HG03025 (cell line): Measurements from ENCODE around the gene CDH13.
"Not testable (repeated sequence)": the region's sequence is repeated elsewhere in the genome, so short reads cannot be mapped to it uniquely, and the experiment has no call there.

ENCODE experiments used
- ATAC-seq: cut with Tn5 transposase; IDR thresholded peaks from one replicate; pipeline ENCODE4 v1.9.1; 2021; ENCODE audit warnings: mild to moderate bottlenecking, moderate library complexity; ENCODE audit not compliant: unreplicated experiment, low FRiP score

CDH13 gene

DNA sequence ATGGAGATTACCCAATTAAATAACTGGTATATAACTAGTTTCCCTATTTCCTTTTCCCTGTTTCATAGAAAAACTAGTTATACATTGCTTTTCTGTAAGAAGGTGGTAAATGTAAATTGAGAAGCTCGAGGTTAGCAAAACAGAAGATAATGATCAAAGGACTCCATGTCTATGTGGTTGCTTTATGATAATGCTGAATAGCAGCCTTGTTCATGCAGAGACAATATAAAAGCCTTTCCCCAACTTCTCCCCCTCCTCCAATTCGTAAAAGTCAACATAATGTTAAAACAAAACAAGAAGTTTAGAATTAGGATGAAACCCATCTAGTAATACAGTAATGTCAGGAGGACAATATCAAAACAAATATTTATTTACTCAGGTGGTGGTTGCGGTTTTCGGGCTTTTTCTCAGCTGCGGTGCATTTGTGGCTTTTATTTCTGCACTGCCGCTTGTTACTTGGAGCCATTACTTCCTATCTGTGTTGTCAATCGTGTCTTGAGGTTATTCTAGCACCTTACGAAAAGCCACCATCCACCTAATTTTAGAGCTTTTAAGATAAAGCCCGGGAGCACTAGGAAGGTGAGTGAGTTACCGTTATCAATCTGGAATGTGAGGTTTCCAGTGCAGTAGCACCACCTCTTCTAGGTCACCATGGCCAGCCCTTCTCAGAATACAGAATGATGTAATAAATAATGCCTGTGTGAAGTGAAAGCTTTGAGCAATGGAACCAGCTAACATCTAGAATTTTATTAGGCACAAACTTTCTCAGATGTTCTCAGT, 297.5 kb downstream of the CDH13 start:
- no peak for ATAC-seq

DNA sequence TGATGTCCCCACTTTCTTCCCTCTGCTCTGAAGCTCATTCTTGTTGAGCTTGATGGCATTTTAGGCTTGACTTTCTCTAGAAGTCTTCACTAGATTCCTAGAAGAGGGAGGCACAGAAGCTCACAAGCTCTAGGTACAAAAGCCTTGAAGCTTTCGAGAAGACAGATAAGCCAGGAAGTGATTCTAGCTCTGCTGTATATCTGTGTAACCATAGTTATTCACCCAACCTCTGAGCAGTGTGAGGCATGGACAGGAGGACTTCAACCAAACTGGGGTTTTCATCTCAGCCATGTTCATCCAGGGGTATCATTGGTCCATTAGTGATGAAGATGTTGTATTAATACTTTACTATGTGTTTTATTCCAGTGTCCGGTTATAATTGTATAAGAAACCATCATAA, 299.7 kb downstream of the CDH13 start:
- ATAC-seq: no peak

DNA sequence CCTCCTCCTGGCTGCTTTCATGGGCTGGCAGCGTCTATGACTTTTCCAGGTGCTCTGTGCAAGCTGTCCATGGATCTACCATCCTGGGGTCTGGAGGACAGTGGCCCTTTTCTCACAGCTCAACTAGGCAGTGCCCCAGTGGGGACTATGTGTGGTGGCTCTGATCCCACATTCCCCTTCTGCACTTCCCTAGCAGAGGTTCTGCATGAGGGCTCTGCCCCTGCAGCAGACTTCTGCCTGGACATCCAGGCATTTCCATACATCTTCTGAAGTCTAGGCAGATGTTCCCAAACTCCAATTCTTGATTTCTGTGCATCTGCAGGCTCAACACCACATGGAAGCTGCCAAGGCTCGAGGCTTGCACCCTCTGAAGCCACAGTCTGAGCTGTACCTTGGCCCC, 307.2 kb downstream of the CDH13 start:
- ATAC-seq: not testable (repeated sequence)

DNA sequence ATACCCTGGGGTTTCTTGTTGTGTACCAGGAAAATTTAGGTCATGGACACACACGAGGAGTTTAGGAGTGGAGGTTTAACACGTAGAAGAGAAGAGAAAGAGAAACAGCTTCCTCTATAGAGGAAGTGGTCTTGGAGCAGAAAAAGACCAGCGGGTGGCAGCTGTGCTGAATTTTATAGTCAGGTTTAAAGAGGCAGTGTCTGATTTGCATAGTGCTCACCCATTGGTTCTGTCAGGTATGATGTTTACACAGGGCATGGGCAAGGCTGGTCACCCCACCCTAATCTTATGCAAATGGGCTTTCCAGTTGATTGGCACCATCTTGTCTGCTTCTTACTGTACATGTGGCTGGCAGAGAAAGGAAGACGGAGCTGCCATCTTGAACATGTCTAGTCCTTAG, 309.0 kb downstream of the CDH13 start:
- ATAC-seq: no peak

DNA sequence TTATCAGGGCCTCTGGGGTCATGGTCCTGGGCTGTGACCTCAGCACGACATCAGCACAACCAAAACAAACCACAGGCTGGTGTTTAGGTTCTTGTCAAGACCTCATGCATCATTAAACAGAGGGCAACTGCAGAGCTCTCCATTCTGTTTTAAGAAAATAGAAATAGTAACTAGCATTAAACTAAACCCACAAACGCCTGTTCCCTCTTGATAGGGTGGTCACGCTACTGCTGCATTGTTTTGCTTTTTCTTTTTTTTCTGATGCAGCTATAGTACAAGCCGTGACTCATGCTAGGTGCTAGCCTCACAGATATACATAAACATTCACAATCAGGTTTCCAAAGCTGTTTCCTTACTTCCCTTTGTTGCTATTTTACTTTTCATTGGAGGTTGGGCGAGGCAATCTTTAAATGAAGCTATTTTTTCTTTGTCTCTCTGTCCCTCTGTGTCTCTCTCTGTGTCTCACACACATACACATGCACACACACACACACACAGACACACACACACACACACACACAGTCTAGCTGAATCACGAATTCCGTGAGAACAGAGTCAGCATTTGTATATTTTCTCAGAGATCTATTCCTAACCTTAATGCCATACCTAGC, 310.3 kb downstream of the CDH13 start:
- ATAC-seq: no peak

DNA sequence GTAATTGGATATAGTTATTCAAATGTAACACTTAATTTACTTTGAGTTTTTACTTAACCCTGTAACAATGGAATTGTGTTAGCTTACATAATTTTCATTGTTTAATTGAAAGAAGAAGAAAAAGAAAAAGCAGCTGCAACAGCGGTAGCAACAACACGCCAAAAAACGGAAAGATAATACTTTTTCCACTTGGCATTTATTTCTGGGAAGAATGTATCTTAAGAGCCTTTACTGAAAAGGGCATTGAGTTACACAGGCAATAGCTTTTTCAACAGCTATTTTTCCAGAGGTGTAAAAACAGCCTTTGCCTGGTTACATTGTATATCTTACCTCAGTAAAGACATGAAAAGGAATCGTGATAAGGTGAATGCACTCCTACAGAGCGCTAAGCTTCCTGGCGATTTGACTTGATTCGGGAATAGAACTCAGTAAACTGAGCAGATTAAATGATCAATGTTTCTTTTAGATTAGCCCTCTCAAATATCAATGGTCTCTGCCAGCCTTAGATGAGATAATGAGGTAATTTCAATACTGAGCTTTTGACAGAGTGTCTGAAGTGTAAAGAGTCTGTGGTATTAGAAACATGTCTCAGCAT, 311.3 kb downstream of the CDH13 start:
- ATAC-seq: no peak

DNA sequence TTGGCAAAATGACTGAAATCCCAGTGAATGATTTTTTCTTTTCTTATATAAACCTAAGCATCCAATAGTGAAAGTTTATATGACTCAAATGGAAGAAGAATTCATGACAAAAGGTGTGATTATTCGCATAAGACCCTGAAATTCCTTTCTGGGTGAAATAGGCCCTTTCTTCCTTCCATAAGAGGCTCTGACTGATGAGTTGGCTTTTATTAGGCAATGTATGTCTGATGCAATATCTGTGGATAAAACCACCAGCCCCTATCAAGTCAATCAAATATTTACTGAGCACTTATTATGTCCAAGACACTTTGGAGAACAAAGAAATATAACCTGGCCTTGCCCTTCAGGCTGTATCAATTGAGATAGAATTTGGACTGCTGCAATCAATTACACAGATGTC, 316.6 kb downstream of the CDH13 start:
- ATAC-seq: no peak

DNA sequence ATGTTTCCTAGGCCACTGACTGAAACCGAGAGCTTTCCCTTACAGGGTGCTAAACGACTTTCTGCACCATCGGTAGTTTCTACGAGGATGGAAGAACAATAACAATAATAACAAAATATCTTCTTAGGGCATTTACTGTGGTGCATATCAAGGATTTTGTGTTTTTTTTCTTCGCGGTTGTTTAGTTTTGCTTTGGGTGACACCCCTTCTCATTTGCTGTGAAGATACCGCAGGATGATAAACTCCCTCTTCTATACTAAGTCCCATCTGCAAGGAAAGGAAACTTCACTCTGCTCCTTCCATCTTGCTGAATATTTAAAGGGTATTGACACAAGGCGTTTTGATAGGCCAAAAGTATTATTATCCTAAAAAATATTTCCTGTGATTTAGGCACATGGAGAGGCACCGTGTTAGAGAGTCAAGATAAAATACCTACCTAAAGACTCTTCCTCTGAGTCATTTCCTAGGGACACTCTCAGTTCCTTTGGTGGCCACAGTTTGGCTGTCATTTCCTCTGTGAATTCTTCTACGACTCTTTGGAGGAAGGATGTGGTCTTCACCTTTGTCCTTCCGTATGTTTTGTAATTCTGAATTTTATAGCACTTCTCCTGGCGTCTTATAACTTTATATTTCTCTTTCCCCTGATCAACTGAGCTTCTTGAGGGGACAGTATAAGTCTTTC, 318.8 kb downstream of the CDH13 start:
- ATAC-seq: no peak

DNA sequence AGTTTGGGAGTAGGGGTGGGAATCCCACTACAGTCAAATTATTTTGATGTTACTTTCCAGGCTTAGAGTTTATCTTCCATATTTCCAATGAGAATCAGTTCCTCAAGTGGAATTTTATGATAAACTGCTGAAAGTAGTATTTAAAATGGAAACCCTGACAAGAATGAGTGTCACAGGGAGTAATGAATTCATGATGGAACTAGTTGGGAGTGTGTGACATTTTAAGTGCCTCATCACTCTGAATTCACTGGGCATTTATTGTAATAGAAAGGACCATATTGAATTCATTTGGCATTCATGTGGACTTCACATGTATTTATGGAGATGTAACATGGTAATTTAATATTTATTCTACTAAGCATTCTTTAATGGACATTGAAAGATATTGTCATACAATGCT, 320.9 kb downstream of the CDH13 start:
- no peak for ATAC-seq

DNA sequence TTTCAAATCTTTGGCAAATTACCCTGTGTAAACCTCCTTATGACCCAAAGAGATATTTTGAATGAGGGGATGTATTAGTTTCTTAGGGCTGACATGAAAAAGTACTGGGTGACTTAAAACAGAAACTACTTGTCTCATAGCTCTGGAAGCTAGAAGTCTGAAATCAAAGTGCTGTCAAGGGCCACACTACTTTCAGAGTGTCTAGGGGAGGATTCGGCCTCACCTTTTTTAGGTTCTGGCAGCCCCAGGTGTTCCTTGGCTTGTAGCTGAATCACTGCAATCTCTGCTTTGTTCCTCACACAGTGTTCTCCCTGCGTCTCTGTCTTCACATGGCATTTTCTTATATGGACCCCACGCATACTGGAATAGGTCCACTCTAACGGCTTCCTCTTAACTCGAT, 322.2 kb downstream of the CDH13 start:
- ATAC-seq: no peak

DNA sequence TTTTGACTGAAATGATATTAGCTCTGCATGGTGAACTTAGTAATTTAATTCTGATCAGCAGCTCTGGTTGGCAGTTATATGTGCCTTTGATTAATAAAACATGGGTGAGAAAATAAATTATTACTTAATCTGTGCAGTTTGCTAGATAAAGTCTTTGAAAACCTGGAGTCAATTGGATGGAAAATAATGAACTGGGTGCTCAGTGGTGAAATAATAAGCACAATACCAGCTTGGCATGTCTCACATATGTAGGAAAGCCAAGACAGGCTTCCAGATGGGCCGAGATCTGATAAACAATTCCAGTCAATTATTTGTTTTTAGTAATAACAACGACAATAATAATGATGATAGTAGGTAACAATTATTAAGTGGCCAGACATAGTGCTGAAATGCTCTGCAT, 326.7 kb downstream of the CDH13 start:
- ATAC-seq: no peak

DNA sequence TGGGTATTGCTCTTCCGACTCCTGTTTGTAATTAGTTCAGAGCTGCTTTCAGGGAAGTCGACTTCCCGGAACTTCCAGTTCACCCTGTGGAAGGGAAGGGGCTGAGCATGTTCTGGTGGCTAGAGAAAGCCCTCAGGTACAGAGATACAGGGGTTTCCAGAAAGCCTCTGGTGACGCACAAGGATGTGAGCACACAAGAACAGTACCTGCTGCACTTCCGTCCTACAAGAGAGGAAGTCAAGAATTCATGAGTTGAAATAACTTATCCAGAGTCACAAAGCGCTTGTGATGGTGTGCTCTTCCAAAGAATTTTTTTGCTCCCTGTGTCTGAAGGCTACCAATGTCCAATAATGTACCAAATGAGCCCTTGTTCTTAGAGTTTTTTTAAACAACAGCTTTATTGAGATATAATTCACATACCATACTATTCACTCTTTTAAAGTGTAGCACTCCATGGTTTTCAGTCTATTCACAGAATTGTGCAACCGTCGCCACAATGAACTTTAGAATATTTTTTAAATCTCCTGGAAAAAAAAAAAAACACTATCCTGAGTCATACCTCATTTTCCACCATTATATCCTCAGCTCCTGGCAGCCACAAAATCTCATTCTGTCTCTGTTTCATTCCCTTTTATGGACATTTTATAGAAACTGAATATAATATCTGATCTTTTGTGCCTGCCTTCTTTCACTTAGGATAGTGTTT, 327.6 kb downstream of the CDH13 start:
- no peak for ATAC-seq

DNA sequence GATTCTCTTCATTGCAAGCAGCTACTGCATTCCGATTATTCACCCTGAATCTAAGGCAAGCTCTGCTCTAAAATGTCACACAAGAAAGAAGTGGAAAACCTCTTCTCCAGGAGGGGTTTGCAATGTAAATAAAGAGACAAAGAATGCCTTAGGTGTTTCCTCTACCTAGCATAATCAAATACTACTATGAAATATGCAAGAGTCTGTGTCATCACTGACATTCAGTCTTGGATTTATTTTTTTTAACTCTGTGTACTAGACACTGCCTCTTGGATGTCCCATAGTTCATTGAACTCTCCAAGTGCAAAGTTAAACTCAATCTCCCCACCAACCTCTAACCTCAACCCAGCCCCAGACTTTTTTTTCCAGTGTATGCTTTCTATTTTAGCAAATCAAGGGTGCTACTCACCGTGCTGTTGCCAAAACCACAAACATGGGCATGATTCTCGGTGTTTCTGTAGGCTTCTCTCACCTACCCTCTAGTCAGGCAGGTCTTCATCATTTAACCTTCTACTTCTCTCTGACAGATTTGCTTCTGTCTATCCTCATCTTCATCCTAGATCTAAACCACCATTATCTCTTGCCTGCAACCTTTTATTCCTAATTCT, 329.1 kb downstream of the CDH13 start:
- ATAC-seq: no peak

DNA sequence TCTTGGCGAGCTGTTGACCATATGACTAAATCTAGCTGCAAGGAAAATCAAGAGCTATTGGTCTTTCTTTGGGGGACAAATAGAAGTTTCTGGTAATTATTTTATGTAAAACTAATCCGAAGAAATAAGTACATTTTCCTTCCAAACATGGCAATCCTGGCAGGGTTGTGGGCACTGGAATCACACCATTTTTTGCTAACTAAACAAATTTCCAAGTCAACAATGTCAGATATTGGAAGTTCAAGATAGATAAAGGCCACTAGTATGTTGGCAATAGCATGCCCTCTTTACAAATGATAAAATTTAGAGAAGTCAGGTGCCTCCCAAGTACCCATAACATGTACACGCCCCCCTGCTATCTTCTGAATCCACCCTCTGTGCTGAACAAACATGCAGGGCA, 330.4 kb downstream of the CDH13 start:
- ATAC-seq: no peak

DNA sequence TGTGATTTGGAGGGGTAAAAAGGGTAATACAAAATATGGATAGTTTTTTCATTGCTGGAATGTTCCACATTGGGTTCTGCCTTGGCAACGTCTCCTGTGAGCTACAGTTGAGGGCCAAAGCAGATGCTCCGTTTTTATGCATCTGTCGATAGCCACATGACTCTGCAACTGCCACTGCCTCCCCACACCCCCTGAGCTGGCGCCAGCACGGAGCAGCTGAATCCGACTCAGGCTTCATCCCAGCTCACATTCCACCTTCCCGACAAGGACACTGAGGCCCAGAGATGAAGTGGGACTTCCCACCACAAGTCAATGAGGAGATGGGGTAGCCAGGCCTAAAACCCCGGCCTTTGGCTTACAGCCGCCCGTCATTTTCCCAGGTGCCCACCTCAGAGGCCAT, 334.1 kb downstream of the CDH13 start:
- no peak for ATAC-seq

DNA sequence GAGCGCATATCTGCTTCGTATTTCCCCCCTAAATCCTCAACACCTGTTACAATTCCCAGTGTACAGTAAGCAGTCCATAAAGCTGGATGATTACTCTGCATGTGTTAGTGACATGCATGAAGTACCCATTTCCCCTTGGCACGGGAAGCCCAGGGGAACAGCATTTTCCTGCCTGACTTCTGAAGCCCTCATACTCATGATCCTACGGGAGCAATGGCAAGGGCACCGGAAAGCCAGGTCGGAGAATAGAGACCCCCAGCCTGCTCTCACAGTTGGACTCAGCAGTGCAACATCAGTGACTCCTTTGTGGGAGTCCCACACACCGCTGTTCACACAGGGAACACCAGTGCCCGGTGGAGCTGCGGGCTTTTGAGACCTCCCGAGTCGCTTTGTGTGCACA, 336.9 kb downstream of the CDH13 start:
- no peak for ATAC-seq

DNA sequence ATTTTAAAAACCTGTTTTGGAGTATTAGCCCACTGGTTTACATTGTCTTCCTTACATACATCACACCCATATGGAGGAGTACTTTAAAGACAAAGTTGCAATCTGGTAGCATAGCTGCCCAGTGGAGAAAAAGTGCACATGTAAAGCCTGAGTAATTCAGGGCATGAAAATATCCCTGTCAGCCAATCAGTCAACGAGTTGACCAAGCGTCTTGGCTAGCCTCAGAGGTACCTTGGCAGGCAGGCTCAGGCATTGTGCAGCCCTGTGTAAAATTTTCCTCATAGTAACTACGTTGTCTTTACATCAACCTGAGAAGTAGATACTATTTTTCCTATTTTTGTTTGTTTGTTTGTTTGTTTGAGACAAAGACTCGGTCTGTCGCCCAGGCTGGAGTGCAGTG, 339.0 kb downstream of the CDH13 start:
- no peak for ATAC-seq

DNA sequence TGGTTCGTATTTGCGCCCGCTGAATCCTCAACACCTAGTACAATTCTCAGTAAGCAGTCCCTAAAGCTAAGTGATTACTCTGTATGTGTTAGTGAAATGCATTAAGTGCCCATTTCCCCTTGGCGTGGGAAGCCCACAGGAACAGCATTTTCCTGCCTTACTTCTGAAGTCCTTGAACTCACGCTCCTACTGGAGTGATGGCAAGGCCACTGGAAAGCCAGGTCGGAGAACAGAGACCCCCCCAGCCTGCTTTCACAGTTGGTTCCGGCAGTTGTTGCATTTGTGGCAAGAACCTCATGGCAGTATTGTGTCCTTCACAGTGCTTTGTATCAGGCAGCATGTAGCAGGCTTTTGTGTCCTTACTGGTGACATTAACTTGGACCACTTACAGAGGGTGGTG, 340.7 kb downstream of the CDH13 start:
- no peak for ATAC-seq

DNA sequence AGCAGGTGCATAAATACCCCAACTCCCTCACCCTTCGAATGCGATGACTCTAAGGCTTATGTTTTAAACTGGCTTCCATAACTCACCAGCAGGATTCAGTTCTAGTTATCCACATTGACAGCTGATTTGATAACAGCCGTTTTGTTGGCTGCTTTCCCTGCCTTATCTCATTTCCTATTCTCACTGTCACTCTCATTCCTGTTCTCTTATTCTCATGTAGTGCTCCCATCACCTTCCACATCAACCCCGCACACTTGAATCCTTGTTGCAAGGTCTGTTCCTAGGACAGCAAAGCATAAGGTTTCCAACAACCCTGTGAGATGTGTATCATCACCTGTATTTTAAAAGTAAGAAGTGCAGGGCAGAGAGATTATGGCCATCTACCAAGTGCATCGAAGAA, 344.4 kb downstream of the CDH13 start:
- no peak for ATAC-seq

DNA sequence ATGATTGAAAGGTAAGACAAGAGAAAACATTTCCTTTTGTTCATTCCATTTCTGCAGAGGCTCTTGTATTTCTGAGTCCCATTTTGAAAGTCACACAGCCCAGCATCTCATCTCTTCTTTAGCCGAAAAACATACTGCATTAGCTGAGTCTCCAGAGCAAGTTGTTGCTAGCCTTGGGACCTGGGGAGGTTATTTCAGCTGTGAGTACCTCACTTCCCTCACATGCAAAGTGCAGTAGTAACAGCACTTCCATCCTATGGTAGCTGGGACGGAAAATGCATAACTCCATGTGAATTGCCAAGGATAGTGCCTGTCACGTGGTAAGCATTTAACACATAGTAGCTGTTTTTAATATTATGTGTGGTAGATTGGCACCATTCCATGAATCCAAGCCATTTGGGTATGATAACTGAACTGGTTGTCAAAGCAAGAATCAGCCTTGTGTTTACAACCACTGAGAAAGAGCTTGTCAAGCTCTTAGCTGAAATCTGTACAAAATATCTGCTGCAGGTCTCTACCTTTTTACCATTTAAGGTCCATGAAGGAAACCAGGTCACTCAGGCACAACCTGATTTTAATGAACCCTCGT, 345.7 kb downstream of the CDH13 start:
- ATAC-seq: no peak
